Left forelimb (tissue), 1 donor: ENCODE data around the gene AFF3.

Experiments
- DNase-seq: peaks from one replicate; pipeline ENCODE4 v3.0.0-alpha.2; 2018; ENCODE audit warnings: low spot score

The AFF3 gene

DNA sequence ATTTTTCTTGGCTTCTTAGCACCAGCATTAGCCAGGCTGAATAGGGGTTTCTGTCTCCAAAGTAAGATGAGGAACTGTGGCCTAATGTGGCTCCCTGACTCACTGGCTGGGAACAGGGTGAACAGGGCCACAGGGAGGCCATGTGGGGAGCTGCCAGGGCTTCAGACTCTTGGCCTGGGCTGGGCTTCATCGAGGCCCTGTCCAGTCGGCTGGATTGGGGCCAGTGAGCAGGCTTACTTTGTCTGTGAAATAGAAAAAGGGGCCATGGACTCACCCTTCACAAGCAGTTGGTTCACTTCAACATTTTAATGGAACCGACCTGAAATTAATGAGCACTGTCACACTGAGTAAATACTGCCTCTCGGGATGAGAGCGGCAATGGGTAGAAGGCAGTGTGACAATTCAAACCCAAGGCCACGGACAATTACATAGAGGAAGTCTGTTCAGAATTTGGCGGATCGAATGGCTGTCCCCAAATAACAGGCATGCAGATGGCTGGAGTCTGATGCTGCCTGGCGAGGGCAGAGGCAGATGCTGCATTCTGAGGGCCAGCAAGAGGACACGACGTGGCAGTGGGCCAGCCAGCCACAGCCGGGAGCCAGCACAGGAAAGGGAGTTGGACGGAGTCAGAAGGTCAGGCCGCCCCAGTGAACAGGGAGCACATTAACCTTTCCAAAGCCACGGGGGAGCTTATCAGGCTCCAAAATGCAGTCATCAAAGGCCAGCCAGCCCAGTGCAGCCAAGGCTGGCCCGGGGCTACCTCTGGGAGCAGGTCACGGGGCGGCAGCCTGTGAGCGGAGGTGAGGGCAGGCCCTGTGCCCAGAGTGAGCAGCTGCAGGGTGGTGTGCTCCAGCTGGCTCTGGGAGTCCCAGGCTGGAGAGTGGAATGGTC lies 506.0 kb downstream of the AFF3 start:
- peak; percentile 79 for DNase-seq

GRCh38 chr2:99635710-99636109 lies 506.7 kb downstream of the AFF3 start:
- no peak for DNase-seq

DNA sequence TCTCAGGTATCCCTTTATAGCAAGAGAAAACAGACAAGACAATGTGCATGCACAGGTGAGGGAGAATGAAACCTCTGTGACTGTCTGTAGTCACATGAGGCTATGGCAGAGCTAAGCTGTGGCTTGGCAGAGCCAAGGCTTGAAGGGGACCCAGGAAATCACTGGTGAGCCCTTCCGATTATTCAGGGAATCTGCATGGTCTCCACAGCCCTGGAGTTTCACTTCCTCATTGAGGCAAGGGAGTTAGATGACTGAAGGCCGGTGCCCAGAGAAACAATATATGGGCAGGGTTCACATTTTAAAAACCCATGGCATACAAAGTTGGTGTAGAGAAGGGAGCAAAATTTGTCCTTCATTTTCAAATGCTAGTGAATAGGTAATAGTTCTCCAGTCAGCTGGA lies 508.2 kb downstream of the AFF3 start:
- no peak for DNase-seq

- no peak for DNase-seq
These were observed 510.7 kb downstream of the AFF3 start for GRCh38 chr2:99631700-99632099.

DNA sequence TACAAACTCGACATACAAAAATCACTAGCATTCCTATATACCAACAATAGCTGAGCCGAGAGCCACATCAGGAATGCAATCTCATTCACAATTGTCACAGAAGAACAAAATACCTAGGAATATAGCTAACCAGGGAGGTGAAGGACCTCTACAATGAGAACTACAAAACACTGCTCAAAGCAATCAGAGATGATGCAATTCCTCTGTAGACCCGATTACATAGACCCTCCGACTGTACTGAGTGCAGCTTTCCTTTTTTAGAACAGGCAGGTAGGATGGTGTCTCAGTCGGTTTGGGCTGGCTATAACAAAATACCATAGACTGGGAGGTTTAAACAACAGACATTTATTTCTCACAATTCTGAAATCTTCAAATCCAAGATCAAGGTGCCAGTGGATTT lies 513.1 kb downstream of the AFF3 start:
- DNase-seq: no peak

- no peak for DNase-seq
These were observed 516.2 kb downstream of the AFF3 start for GRCh38 chr2:99626158-99626557.

GRCh38 chr2:99624677-99625076 lies 517.7 kb downstream of the AFF3 start:
- DNase-seq: no peak

DNA sequence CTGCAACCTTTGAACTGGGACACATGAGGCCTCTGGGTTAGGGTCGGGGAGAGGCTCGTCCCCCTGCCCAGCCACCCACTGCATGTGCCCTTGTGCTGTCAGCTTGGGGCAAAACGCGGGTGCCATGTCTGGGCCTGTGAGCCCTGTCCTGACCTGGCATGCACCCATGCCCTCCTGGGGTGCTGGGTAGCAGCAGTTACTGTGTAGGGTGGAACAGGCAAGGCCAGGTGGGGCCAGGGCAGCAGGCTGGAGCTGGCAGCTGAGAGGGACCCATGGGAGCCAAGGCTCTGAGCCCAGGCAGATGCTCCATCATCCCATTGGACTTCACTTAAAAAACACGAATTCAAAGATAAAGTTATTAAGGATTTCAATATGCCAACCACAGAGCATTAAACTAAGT lies 518.8 kb downstream of the AFF3 start:
- no peak for DNase-seq

GRCh38 chr2:99623035-99623434 lies 519.4 kb downstream of the AFF3 start:
- DNase-seq: no peak

GRCh38 chr2:99622534-99622933 lies 519.9 kb downstream of the AFF3 start:
- no peak for DNase-seq

DNA sequence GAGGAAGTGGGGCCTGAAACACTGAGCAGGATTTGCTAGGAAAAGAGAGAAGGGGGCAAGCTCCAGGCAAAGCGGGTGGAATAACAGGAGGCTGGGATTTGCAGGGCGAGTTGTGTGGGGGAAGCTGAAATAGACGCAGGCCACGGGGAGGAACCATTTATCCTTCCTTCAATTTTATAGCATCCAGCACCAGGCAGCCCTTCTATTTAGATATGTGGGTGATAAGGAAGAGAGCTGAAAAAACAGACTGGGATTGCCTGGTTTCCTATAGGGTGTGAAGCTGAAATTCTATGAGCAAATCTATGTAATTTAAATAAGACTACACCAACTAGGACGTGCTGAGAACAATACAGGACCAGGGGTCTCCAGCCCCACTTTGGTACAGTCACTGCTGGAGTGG lies 520.6 kb downstream of the AFF3 start:
- no peak for DNase-seq

DNA sequence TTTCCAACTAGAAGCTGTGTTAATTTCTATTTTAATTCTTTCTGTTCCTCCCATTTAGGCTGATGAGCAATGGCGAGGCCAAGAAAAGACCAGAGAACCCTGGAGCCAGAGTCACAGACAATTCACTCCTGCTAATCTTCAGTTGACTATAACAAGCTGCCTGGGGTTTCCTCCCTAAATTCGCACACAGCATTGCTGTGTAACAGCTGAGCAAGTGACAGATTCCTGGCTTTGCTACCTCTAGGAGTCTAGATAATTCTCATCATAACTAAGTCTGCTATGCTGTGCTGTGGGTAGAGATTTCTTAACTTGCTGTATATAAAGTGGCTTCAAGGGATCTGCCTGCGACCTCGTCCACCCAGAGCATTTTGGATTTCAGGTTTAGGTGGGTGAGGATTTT lies 521.3 kb downstream of the AFF3 start:
- no peak for DNase-seq

DNA sequence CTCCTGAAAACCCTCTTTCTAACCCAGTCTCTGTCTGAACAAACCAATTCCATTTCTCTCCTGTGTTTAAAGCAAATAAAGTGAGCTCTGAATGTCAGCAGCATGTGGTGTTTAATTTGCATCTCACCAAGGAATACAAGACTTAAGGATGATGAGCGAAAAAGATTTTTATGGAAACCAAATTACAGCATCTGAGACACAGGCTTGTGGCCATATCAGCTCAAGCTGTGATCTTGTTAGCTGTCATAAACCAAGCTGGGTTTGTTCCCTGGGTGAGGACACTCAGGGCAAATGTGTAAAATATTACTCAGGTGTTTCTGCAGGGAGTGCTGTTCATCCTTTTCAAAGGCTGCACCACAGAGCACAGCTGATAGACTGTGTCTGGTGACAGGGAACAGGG lies 523.2 kb downstream of the AFF3 start:
- DNase-seq: no peak

GRCh38 chr2:99618579-99619097 lies 523.8 kb downstream of the AFF3 start:
- DNase-seq: no peak

- no peak for DNase-seq
These were observed 524.6 kb downstream of the AFF3 start for GRCh38 chr2:99617811-99618210.

GRCh38 chr2:99615247-99615771 lies 527.1 kb downstream of the AFF3 start:
- DNase-seq: peak; percentile 73

DNA sequence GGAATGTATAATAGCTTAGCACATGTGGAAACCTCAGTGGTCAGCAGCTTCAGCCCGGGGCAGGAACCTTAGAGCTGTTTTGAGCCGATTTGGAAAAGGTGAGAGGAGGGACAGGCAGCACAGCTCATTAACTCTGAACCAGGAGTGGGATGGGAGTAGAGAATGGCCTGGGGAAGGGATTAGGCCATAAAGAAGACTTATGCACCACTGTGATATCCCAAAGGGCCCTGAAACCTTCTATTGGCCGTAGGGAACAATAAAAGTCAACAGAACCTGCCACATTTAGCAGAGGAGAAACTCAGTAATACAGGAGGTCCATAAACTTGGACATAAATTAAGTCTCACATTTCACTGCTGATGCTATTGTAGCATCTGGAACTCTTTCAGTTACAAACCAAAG lies 528.4 kb downstream of the AFF3 start:
- no peak for DNase-seq

DNA sequence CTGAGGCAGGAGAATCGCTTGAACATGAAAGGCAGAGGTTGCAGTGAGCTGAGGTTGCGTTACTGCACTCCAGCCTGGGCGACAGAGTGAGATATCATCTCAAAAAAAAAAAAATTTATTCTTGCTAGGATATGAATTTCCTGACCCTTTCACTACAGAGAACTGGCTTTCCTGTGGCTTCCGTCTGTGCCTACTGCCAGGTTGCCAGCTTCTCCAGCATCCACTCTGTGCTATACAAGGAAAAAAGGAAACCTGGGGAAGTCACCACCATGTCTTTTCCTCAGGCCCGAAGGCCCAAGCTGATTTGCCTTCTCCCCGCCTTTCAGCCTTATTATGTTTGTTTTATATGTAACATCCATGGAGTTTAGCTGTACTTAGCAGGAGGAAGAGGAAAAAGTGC lies 530.6 kb downstream of the AFF3 start:
- no peak for DNase-seq

GRCh38 chr2:99611034-99611433 lies 531.4 kb downstream of the AFF3 start:
- DNase-seq: no peak

- DNase-seq: no peak
These were observed 532.5 kb downstream of the AFF3 start for GRCh38 chr2:99609851-99610381.

GRCh38 chr2:99608861-99609260 lies 533.5 kb downstream of the AFF3 start:
- DNase-seq: no peak

DNA sequence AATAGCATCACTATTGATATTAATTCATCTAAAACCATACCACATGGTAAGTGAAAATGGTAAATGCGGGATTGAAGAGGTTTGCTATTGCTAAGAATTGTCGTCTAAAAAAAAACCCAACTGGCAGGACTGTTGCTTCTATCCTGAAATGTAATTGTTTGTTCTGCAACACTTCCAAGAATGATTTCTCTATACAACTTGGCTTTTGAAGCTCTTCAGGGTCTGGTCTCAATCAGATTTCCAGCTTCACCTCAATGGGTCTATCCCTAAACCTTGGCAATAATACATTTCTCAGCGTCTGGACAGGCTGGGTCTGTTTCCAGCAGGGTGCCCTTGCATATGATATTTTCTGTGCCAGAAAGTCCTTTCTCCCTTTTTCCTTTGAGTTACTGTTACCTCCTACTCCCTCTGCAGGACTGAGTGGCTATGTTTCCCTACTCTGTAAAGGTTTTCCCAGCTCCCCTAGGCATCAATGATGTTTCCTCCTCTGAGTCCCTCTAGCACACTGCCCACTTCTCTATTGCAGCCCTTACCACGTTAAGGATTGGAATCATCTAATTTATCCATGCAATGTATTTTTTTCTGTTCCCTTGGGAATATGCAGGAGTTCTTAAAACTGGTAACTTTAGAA lies 534.4 kb downstream of the AFF3 start:
- no peak for DNase-seq

- DNase-seq: no peak
These were observed 534.9 kb downstream of the AFF3 start for GRCh38 chr2:99607454-99607853.
